Motor neuron (in vitro differentiated cells): Measurements from ENCODE around the gene PARD6B. TPM values are rescaled to one million over a fixed set of nuclear protein-coding genes. Genes with fewer than 3 reads are reported as not detected.
"Not testable (repeated sequence)": the region's sequence is repeated elsewhere in the genome, so short reads cannot be mapped to it uniquely, and the experiment has no call there.

ENCODE experiments used
- ATAC-seq, 8 experiments: fragments of 200-7000 bp; cut with Tn5 transposase; replicated peaks in 6 of 8; 2 replicates each; pipeline ENCODE4 v1.8.0; 2021; ENCODE audit warnings: mild to moderate bottlenecking in 8 of 8, moderate library complexity in 8 of 8
- H3K27ac ChIP-seq, 2 donors: fragments of 250-450 bp; sonication (Bioruptor Pico); 2 replicates each; pipeline ENCODE4 v1.9.0; 2021; ENCODE audit warnings: antibody characterized with exemption in 2 of 2, mild to moderate bottlenecking in 2 of 2, moderate library complexity in 1 of 2
- H3K4me1 ChIP-seq, 2 donors: fragments of 250-450 bp; sonication (Bioruptor Pico); replicated peaks in 1 of 2; 2 replicates each; pipeline ENCODE4 v1.6.1; 2021; ENCODE audit warnings: antibody characterized with exemption in 2 of 2, mild to moderate bottlenecking in 2 of 2, moderate library complexity in 1 of 2
- H3K4me3 ChIP-seq, 5 donors: fragments of 250-450 bp; sonication (Bioruptor Pico); 2 replicates each; pipeline ENCODE4 v1.9.0; 2021; ENCODE audit warnings: antibody characterized with exemption in 5 of 5, mild to moderate bottlenecking in 5 of 5, moderate library complexity in 4 of 5
- WGBS, 10 experiments: fragments of 450-650 bp; shearing (Covaris generic); methylation state at CpG; one replicate each; pipeline ENCODE4 v1.0.0; 2022; 5-methylcytosine and 5-hydroxymethylcytosine counted together
- in situ Hi-C, 9 experiments: fragments of 400-800 bp; cut with MboI; loops; one replicate each; pipeline ENCODE4 v1.15.0; 2021; ENCODE audit warnings: low sequenced_read_pairs in 9 of 9, low pct_unique_long_range_greater_than_20kb in 2 of 9; ENCODE audit not compliant: unreplicated experiment in 9 of 9
- total RNA-seq, 8 experiments: library from RNA; unstranded; fragments of 300-600 nt; gene quantifications; 2 replicates each; pipeline versions ENCODE4 v1.2.3 to v1.2.4, GENCODE V29; 2022

Gene PARD6B
- total RNA-seq, 8 experiments from 2014 or later: 1.5 to 12.7 (median 6.6) TPM

- 59 to 100% (median 94%) methylated on average over 1 to 4 of the region's 4 CpGs for WGBS, 10 experiments
- ATAC-seq: no peak
- in situ Hi-C loops: loop anchor here in 1 of 9 experiments (25.0 kb wide), 1 partner anchor 610 kb away; the partner anchor contains the start of gene CEBPB
These were observed 65.8 kb downstream of the PARD6B start for GRCh38 chr20:50797142-50797541.

GRCh38 chr20:50798650-50799049 lies 67.3 kb downstream of the PARD6B start:
- Histone ChIP-seq H3K27ac (no peak overlapping the region), H3K4me1 (peaks cover 0 to 8% of the 10 kb centered on the region in 2 donors), H3K4me3 (no peak overlapping the region)
- in situ Hi-C loops: loop anchor here in 1 of 9 experiments (25.0 kb wide), 1 partner anchor 611 kb away; the partner anchor contains the start of gene CEBPB
- ATAC-seq: peak in 1 of 8 experiments; percentile 19
- 62 to 100% (median 83%) methylated on average over 1 to 6 of the region's 7 CpGs; no CpG with 5 or more reads in 3 of the 10 experiments for WGBS, 10 experiments

More at GRCh38 chr20:50797142-50797541, 65.8 kb downstream of the PARD6B start:
- Histone ChIP-seq H3K4me3 (no peak overlapping the region), H3K4me1 (peaks cover 5 to 15% of the 10 kb centered on the region in 2 donors), H3K27ac (no peak overlapping the region)

- in situ Hi-C loops: loop anchor here in 1 of 9 experiments (25.0 kb wide), 1 partner anchor 612 kb away; the partner anchor contains the start of gene CEBPB
- no peak overlapping the region for H3K4me3 ChIP-seq
- peaks cover 0 to 8% of the 10 kb centered on the region in 2 donors for H3K4me1 ChIP-seq
- WGBS, 10 experiments: 50 to 100% (median 76%) methylated on average over 1 to 8 of the region's 13 CpGs
- no peak overlapping the region for H3K27ac ChIP-seq
- peak in 1 of 8 experiments; percentile 4 for ATAC-seq
These were observed 68.0 kb downstream of the PARD6B start for GRCh38 chr20:50799176-50799889.

- WGBS, 10 experiments: 68 to 100% (median 71%) methylated on average over 1 to 5 of the region's 8 CpGs; no CpG with 5 or more reads in 6 of the 10 experiments
- Histone ChIP-seq H3K27ac (no peak overlapping the region), H3K4me3 (no peak overlapping the region), H3K4me1 (peaks cover 0 to 8% of the 10 kb centered on the region in 2 donors)
- in situ Hi-C loops: loop anchor here in 1 of 9 experiments (25.0 kb wide), 1 partner anchor 613 kb away; the partner anchor contains the start of gene CEBPB
- no peak for ATAC-seq
These were observed 68.6 kb downstream of the PARD6B start for GRCh38 chr20:50799890-50800550.

GRCh38 chr20:50800986-50801746 lies 69.8 kb downstream of the PARD6B start:
- ATAC-seq, in situ Hi-C loops: not testable (repeated sequence)
- 33 to 100% (median 83%) methylated on average over 1 to 7 of the region's 13 CpGs; no CpG with 5 or more reads in 1 of the 10 experiments for WGBS, 10 experiments

GRCh38 chr20:50801747-50802125 lies 70.4 kb downstream of the PARD6B start:
- no peak overlapping the region for H3K4me3 ChIP-seq
- peaks cover 0 to 3% of the 10 kb centered on the region in 2 donors for H3K4me1 ChIP-seq
- 17% methylated on average over 1 of the region's 5 CpGs; no CpG with 5 or more reads in 9 of the 10 experiments for WGBS, 10 experiments
- no peak for ATAC-seq
- no peak overlapping the region for H3K27ac ChIP-seq
- in situ Hi-C loops: no loop called here

More at GRCh38 chr20:50800986-50801746, 69.8 kb downstream of the PARD6B start:
- H3K27ac ChIP-seq, H3K4me1 ChIP-seq, H3K4me3 ChIP-seq: not testable (repeated sequence)

- no peak for ATAC-seq
- Histone ChIP-seq H3K4me1 (peaks cover 0 to 3% of the 10 kb centered on the region in 2 donors), H3K27ac (no peak overlapping the region), H3K4me3 (no peak overlapping the region)
- in situ Hi-C loops: no loop called here
- 83 to 100% (median 90%) methylated on average over 1 to 4 of the region's 8 CpGs; no CpG with 5 or more reads in 5 of the 10 experiments for WGBS, 10 experiments
These were observed 70.9 kb downstream of the PARD6B start for GRCh38 chr20:50802289-50802688.

GRCh38 chr20:50804437-50805348 lies 73.3 kb downstream of the PARD6B start:
- Histone ChIP-seq H3K4me1 (no peaks in the 10 kb centered on the region), H3K27ac (no peak overlapping the region), H3K4me3 (no peak overlapping the region)
- 50 to 100% (median 74%) methylated on average over 1 to 10 of the region's 11 CpGs for WGBS, 10 experiments
- in situ Hi-C loops: no loop called here
- peak in 1 of 8 experiments; percentile 81 for ATAC-seq

GRCh38 chr20:50805349-50805684 lies 73.9 kb downstream of the PARD6B start:
- no peak for ATAC-seq
- in situ Hi-C loops: no loop called here
- Histone ChIP-seq H3K27ac (no peak overlapping the region), H3K4me1 (no peaks in the 10 kb centered on the region), H3K4me3 (no peak overlapping the region)
- 20 to 91% (median 82%) methylated on average over 1 of the region's 1 CpG; no CpG with 5 or more reads in 4 of the 10 experiments for WGBS, 10 experiments

GRCh38 chr20:50806126-50806768 lies 74.9 kb downstream of the PARD6B start:
- peak in 1 of 8 experiments; percentile 52 for ATAC-seq
- 71 to 95% (median 89%) methylated on average over 1 to 5 of the region's 5 CpGs; no CpG with 5 or more reads in 3 of the 10 experiments for WGBS, 10 experiments

More at GRCh38 chr20:50806126-50806768, 74.9 kb downstream of the PARD6B start:
- Histone ChIP-seq H3K4me3 (no peak overlapping the region), H3K27ac (no peak overlapping the region), H3K4me1 (no peaks in the 10 kb centered on the region)
- in situ Hi-C loops: no loop called here
